CD8-positive, alpha-beta memory T cell (primary cell): Measurements from ENCODE around the gene NBPF3. TPM values are rescaled to one million over a fixed set of nuclear protein-coding genes. Genes with fewer than 3 reads are reported as not detected.
"Not testable (repeated sequence)": the region's sequence is repeated elsewhere in the genome, so short reads cannot be mapped to it uniquely, and the experiment has no call there.

ENCODE experiments used
- CTCF ChIA-PET: fragments of 350-600 bp; sonication (Branson Sonifier 250); formaldehyde crosslinking; loops from one replicate; lab custom pipeline; 2021; ENCODE audit warnings: antibody characterized with exemption; lab: Charles Lee
- POLR2A ChIA-PET: fragments of 350-600 bp; sonication (Branson Sonifier 250); formaldehyde crosslinking; loops from one replicate; lab custom pipeline; 2021; ENCODE audit warnings: antibody characterized with exemption; lab: Charles Lee
- DNase-seq, 5 donors: peaks; one replicate each; pipeline versions ENCODE4 v3.0.0 to v3.0.0-alpha.2; 2020 to 2022; ENCODE audit warnings: mixed read lengths in 1 of 5
- H3K27ac ChIP-seq: one replicate; pipeline ENCODE4 v1.7.0; 2013; ENCODE audit warnings: low read depth, mild to moderate bottlenecking, low read length, moderate library complexity
- H3K27me3 ChIP-seq: 2 replicates; pipeline ENCODE4 v1.7.0; 2013; ENCODE audit warnings: low read length, mild to moderate bottlenecking; ENCODE audit not compliant: insufficient read depth, poor library complexity, severe bottlenecking
- H3K36me3 ChIP-seq: 2 replicates; pipeline ENCODE4 v1.7.0; 2013; ENCODE audit warnings: mild to moderate bottlenecking, low read length, moderate library complexity; ENCODE audit not compliant: insufficient read depth
- H3K4me1 ChIP-seq: 2 replicates; pipeline ENCODE4 v1.7.0; 2013; ENCODE audit warnings: mild to moderate bottlenecking, low read length, moderate library complexity; ENCODE audit not compliant: insufficient read depth
- H3K4me3 ChIP-seq: 2 replicates; pipeline ENCODE4 v1.7.0; 2013; ENCODE audit warnings: mild to moderate bottlenecking, low read length
- H3K9me3 ChIP-seq: 2 replicates; pipeline ENCODE4 v1.7.0; 2013; ENCODE audit warnings: mild to moderate bottlenecking, low read length
- H3K27ac Mint-ChIP-seq, 8 donors: one replicate each; pipeline ENCODE4 v1.8.0; 2020 to 2021; ENCODE audit warnings: mixed read lengths in 8 of 8, mild to moderate bottlenecking in 6 of 8, inconsistent platforms in 3 of 8, moderate library complexity in 3 of 8
- H3K27me3 Mint-ChIP-seq, 2 donors: one replicate each; pipeline ENCODE4 v1.8.0; 2020 to 2021; ENCODE audit warnings: mixed read lengths in 2 of 2, mild to moderate bottlenecking in 1 of 2, moderate library complexity in 1 of 2
- H3K36me3 Mint-ChIP-seq, 3 donors: one replicate each; pipeline ENCODE4 v1.8.0; 2020 to 2021; ENCODE audit warnings: mixed read lengths in 3 of 3, inconsistent platforms in 1 of 3, mild to moderate bottlenecking in 1 of 3
- H3K4me1 Mint-ChIP-seq, 3 donors: one replicate each; pipeline ENCODE4 v1.8.0; 2020 to 2021; ENCODE audit warnings: mixed read lengths in 3 of 3, inconsistent platforms in 1 of 3, mild to moderate bottlenecking in 1 of 3
- H3K4me3 Mint-ChIP-seq, 7 donors: one replicate each; pipeline ENCODE4 v1.8.0; 2020 to 2021; ENCODE audit warnings: mixed read lengths in 7 of 7, mild to moderate bottlenecking in 6 of 7, moderate library complexity in 4 of 7, inconsistent platforms in 2 of 7
- H3K9me3 Mint-ChIP-seq, 5 donors: one replicate each; pipeline ENCODE4 v1.8.0; 2020 to 2022; ENCODE audit warnings: mixed read lengths in 5 of 5, mild to moderate bottlenecking in 3 of 5, moderate library complexity in 2 of 5, inconsistent platforms in 1 of 5
- polyA plus RNA-seq: library from polyadenylated mRNA; unstranded; fragments of 300-500 nt; fragmentation: Illumina TruSeq; gene quantifications from one replicate; pipeline ENCODE4 v1.2.3, GENCODE V29; 2021
- total RNA-seq, 2 experiments: library from RNA; stranded (reverse); gene quantifications; one replicate each; pipeline ENCODE4 v1.2.3, GENCODE V29; 2021

NBPF3 gene
- total and polyA plus RNA-seq, 3 experiments from 2014 or later, result 3.9 to 8.3 (median 5.5) TPM

DNA sequence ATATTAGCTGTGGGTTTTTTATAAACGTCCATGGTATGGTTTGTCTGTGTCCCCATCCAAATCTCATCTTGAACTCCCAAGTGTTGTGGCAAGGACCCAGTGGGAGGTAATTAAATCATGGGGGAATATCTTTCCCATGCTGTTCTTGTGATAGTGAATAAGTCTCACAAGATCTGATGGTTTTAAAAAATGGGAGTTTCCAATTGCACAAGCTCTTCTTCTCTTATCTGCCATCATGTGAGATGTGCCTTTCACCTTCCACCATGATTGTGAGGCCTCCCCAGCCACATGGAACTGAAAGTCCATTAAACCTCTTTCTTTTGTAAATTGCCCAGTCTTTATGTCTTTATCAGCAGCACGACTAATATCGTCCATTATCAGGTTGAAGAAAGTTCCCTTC is 30.0 kb upstream of the NBPF3 start:
- H3K4me3 Mint-ChIP-seq, H3K4me3 ChIP-seq, H3K36me3 ChIP-seq, POLR2A ChIA-PET, H3K27ac Mint-ChIP-seq, H3K9me3 Mint-ChIP-seq, H3K9me3 ChIP-seq, H3K27ac ChIP-seq, H3K27me3 ChIP-seq, H3K4me1 Mint-ChIP-seq, H3K36me3 Mint-ChIP-seq, DNase-seq, H3K4me1 ChIP-seq: not testable (repeated sequence)
- CTCF ChIA-PET, result interaction anchor here (1.1 kb wide), 1 partner anchor 215 kb away, joined by 3 read pairs; no protein-coding TSS in a partner anchor
- H3K27me3 Mint-ChIP-seq, result peaks cover 9 to 10% of the 10 kb centered on the region in 2 donors

DNA sequence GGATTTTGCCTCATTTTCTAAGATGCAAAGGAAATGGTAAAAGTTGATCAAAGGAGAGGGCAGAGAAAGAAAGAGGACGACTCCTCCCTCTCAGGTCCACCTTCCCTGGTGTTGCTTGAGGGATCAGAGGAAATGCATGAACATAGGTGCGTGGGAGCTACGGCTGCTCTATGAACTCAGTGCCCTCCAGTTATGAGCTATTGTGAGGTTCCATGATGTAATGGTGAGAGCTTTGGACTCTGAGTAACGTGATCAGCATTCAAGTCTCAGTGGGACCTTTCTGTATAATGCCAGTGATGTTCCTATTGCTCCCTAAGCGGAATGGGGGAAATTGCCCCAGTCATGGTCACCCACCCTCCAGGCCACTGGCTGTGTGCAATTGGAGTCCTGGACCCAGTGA is 25.9 kb upstream of the NBPF3 start:
- Histone ChIP-seq H3K36me3 (no peaks in the 10 kb centered on the region), H3K4me3 (no peak overlapping the region), H3K9me3 (no peaks in the 10 kb centered on the region), H3K4me1 (no peaks in the 10 kb centered on the region), H3K27me3 (no peaks in the 10 kb centered on the region), H3K27ac (no peak overlapping the region)
- H3K4me1 Mint-ChIP-seq, result no peaks in the 10 kb centered on the region
- no peak for DNase-seq
- no peaks in the 10 kb centered on the region for H3K36me3 Mint-ChIP-seq
- POLR2A ChIA-PET, result no interaction called here
- no peak overlapping the region for H3K27ac Mint-ChIP-seq
- CTCF ChIA-PET, result no interaction called here
- no peak overlapping the region for H3K4me3 Mint-ChIP-seq
- no peaks in the 10 kb centered on the region for H3K9me3 Mint-ChIP-seq
- peaks cover 9 to 42% of the 10 kb centered on the region in 2 donors for H3K27me3 Mint-ChIP-seq

DNA sequence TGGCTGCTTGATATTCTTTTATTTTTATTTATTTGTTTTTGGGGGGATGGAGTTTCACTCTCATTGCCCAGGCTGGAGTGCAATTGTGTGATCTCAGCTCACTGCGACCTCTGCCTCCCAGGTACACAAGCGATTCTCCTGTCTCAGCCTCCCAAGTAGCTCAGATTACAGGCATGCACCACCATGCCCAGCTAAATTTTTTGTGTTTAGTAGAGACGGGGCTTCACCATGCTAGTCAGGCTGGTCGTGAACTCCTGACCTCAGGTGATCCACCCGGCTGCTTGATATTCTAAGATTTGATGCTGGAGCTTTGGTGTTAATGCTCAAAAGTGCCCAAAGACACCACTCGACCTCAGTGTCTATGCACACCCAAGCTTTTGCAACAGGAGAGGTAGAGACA is 19.6 kb upstream of the NBPF3 start:
- CTCF ChIA-PET, H3K36me3 Mint-ChIP-seq, H3K27ac ChIP-seq, H3K4me1 ChIP-seq, H3K4me1 Mint-ChIP-seq, H3K27me3 ChIP-seq, H3K27ac Mint-ChIP-seq, POLR2A ChIA-PET, H3K36me3 ChIP-seq, DNase-seq, H3K4me3 ChIP-seq, H3K9me3 Mint-ChIP-seq, H3K9me3 ChIP-seq, H3K4me3 Mint-ChIP-seq: not testable (repeated sequence)
- peaks cover 19 to 58% of the 10 kb centered on the region in 2 donors for H3K27me3 Mint-ChIP-seq

DNA sequence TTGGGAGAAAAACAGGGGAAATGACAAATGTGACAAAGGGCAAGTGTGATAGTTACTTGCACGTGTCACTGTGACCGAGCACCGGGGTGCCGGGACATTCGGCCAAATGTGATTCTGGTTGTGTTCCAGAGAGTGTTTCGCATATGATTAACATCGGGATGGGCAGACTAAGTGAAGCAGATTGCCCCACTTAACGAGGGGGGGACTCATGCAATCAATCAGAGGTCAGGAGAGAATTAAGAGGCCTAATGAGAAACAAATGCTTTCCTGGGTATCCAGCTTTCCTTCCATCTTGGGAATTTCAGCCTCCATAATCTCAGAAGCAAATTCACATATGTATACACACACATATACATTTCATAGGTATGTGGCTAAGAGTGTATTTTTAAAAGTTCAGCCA is 18.6 kb upstream of the NBPF3 start:
- H3K27ac Mint-ChIP-seq, H3K36me3 ChIP-seq, H3K4me1 ChIP-seq, H3K4me3 ChIP-seq, H3K27me3 ChIP-seq, DNase-seq, H3K4me1 Mint-ChIP-seq, POLR2A ChIA-PET, H3K9me3 ChIP-seq, H3K36me3 Mint-ChIP-seq, H3K27ac ChIP-seq, H3K9me3 Mint-ChIP-seq, CTCF ChIA-PET, H3K4me3 Mint-ChIP-seq: not testable (repeated sequence)
- H3K27me3 Mint-ChIP-seq, result peaks cover 18 to 50% of the 10 kb centered on the region in 2 donors

DNA sequence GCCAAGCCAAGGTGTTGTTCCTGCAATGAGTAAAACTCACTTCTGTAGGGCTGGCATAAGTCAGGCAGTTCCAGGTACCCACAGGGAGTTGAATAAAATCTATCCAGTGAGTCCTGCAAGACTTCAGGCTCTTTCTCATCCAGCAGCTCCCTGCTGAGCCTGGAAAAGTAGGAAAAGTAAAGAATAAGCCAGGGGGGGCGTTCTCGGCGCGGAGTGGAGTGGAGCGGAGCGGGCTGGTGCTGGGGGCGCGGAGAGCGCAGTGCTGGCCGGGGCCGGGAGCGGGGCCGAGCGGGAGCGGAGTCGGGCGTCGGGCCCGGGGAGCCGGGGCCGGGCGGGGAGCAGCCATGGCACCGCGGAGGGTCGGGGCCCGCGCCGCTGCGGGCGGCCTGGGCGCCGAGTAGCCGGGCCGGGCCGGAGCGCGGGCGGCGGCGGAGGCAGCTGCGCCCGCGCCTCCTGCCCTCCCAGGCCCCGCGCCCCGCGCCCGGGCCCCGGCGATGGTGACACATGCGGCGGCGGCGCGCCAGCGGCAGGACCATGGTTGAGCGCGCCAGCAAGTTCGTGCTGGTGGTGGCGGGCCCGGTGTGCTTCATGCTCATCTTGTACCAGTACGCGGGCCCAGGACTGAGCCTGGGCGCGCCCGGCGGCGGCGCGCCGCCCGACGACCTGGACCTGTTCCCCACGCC is 12.0 kb upstream of the NBPF3 start:
- H3K4me1 ChIP-seq, H3K4me3 ChIP-seq, H3K4me3 Mint-ChIP-seq, H3K9me3 Mint-ChIP-seq, CTCF ChIA-PET, H3K27me3 ChIP-seq, H3K36me3 Mint-ChIP-seq, H3K36me3 ChIP-seq, H3K27ac ChIP-seq, POLR2A ChIA-PET, DNase-seq, H3K4me1 Mint-ChIP-seq, H3K9me3 ChIP-seq, H3K27ac Mint-ChIP-seq: not testable (repeated sequence)
- H3K27me3 Mint-ChIP-seq, result peaks cover 6 to 12% of the 10 kb centered on the region in 2 donors

DNA sequence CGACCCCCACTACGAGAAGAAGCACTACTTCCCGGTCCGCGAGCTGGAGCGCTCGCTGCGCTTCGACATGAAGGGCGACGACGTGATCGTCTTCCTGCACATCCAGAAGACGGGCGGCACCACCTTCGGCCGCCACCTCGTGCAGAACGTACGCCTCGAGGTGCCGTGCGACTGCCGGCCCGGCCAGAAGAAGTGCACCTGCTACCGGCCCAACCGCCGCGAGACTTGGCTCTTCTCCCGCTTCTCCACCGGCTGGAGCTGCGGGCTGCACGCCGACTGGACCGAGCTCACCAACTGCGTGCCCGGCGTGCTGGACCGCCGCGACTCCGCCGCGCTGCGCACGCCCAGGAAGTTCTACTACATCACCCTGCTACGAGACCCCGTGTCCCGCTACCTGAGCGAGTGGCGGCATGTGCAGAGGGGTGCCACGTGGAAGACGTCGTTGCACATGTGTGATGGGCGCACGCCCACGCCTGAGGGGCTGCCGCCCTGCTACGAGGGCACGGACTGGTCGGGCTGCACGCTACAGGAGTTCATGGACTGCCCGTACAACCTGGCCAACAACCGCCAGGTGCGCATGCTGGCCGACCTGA is 11.4 kb upstream of the NBPF3 start:
- H3K27me3 ChIP-seq, H3K4me1 ChIP-seq, POLR2A ChIA-PET, H3K9me3 Mint-ChIP-seq, DNase-seq, H3K36me3 ChIP-seq, H3K4me3 Mint-ChIP-seq, H3K4me3 ChIP-seq, H3K9me3 ChIP-seq, H3K27me3 Mint-ChIP-seq, H3K27ac ChIP-seq, H3K4me1 Mint-ChIP-seq, CTCF ChIA-PET, H3K27ac Mint-ChIP-seq, H3K36me3 Mint-ChIP-seq: not testable (repeated sequence)

DNA sequence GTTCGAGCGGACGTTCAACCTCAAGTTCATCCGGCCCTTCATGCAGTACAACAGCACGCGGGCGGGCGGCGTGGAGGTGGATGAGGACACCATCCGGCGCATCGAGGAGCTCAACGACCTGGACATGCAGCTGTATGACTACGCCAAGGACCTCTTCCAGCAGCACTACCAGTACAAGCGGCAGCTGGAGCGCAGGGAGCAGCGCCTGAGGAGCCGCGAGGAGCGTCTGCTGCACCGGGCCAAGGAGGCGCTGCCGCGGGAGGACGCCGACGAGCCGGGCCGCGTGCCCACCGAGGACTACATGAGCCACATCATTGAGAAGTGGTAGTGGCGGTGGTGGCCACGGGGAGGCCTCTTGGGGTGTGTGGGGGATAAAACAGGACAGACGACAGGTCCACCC is 10.7 kb upstream of the NBPF3 start:
- DNase-seq, H3K27me3 ChIP-seq, H3K4me1 Mint-ChIP-seq, H3K27ac Mint-ChIP-seq, H3K4me3 ChIP-seq, H3K9me3 Mint-ChIP-seq, H3K9me3 ChIP-seq, H3K36me3 ChIP-seq, H3K36me3 Mint-ChIP-seq, H3K4me1 ChIP-seq, H3K27ac ChIP-seq, CTCF ChIA-PET, H3K4me3 Mint-ChIP-seq, H3K27me3 Mint-ChIP-seq, POLR2A ChIA-PET: not testable (repeated sequence)

DNA sequence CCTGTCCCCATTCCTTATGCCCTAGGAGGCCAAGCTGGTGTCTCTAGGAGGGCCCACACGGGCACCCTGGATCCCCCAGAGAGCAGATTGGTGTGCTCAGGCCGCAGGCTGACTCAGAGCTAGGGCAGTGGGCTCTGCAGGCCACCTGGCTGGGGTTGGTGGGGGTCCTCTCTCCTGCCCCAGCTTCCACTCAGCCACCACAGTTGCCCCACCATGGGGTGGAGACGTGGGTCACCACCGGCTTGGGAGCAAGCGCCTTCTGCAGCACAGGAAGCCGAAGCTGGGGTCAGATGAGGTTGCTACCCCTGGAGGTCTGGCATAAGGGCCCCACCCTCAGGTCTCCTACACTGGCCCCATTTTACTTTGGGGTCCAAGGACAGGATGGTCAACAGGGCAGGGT is 9.1 kb upstream of the NBPF3 start:
- DNase-seq, H3K9me3 ChIP-seq, H3K4me3 ChIP-seq, H3K4me1 ChIP-seq, H3K4me3 Mint-ChIP-seq, POLR2A ChIA-PET, H3K36me3 Mint-ChIP-seq, H3K36me3 ChIP-seq, H3K4me1 Mint-ChIP-seq, H3K9me3 Mint-ChIP-seq, CTCF ChIA-PET, H3K27me3 ChIP-seq, H3K27ac ChIP-seq: not testable (repeated sequence)
- Mint-ChIP-seq H3K27ac (peak overlapping the region in 1 of 8 donors; percentile 68), H3K27me3 (peaks cover 12 to 13% of the 10 kb centered on the region in 2 donors)
